Chondrocyte (in vitro differentiated cells): ENCODE results near the gene COX6B1. TPM values are rescaled to one million over a fixed set of nuclear protein-coding genes. Genes with fewer than 3 reads are reported as not detected.

Source experiments
- DNase-seq: peaks from one replicate; pipeline ENCODE4 v3.0.0; 2021; ENCODE audit warnings: mixed read lengths, low spot score
- H3K27ac Mint-ChIP-seq: one replicate; pipeline ENCODE4 v1.8.0; 2021; ENCODE audit warnings: mild to moderate bottlenecking, moderate library complexity, mixed read lengths; ENCODE audit not compliant: unreplicated experiment
- H3K27me3 Mint-ChIP-seq: 2 replicates; pipeline ENCODE4 v1.8.0; 2021; ENCODE audit warnings: low read depth, mixed read lengths
- H3K36me3 Mint-ChIP-seq: 2 replicates; pipeline ENCODE4 v1.8.0; 2021; ENCODE audit warnings: low read depth, mixed read lengths
- H3K4me1 Mint-ChIP-seq: 2 replicates; pipeline ENCODE4 v1.8.0; 2021; ENCODE audit warnings: low read depth, mild to moderate bottlenecking, mixed read lengths
- H3K4me3 Mint-ChIP-seq: one replicate; pipeline ENCODE4 v1.8.0; 2021; ENCODE audit warnings: mild to moderate bottlenecking, moderate library complexity, mixed read lengths; ENCODE audit not compliant: unreplicated experiment
- H3K9me3 Mint-ChIP-seq: 2 replicates; pipeline ENCODE4 v1.8.0; 2021; ENCODE audit warnings: low read depth, mixed read lengths
- total RNA-seq: library from RNA; stranded (reverse); gene quantifications from 3 replicates; pipeline ENCODE4 v1.2.1, GENCODE V29; 2021
- TF ChIP-seq, protein P1 (sequence below): fragments of 200-600 bp; sonication (generic); IDR thresholded peaks from 2 replicates; pipeline ENCODE4 v1.5.0; 2021; ENCODE audit warnings: antibody characterized with exemption, mild to moderate bottlenecking, moderate library complexity

The COX6B1 gene
- total RNA-seq, 1 donor from 2014 or later = 266 TPM

DNA sequence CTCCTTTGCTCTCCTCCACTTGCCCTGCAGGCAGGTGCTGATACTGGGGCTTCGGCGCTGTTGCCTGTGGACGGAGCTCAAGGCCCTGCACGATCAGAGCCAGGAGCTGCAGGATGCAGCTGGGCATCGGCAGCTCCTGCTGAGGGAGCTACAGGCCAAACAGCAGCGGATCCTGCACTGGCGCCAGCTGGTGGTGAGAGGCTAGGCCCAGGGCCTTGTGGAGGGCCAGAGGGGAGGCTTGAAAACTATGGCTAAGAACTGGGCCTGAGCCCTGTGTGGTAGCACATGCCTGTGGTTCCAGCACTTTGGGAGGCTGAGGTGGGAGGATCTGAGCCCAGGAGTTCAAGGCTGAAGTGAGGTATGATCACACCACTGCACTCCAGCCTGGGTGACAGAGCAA, 29.3 kb upstream of the COX6B1 start:
- H3K27ac Mint-ChIP-seq = no peak overlapping the region
- TF ChIP-seq, protein P1, sequence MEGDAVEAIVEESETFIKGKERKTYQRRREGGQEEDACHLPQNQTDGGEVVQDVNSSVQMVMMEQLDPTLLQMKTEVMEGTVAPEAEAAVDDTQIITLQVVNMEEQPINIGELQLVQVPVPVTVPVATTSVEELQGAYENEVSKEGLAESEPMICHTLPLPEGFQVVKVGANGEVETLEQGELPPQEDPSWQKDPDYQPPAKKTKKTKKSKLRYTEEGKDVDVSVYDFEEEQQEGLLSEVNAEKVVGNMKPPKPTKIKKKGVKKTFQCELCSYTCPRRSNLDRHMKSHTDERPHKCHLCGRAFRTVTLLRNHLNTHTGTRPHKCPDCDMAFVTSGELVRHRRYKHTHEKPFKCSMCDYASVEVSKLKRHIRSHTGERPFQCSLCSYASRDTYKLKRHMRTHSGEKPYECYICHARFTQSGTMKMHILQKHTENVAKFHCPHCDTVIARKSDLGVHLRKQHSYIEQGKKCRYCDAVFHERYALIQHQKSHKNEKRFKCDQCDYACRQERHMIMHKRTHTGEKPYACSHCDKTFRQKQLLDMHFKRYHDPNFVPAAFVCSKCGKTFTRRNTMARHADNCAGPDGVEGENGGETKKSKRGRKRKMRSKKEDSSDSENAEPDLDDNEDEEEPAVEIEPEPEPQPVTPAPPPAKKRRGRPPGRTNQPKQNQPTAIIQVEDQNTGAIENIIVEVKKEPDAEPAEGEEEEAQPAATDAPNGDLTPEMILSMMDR = peak; percentile 9
- DNase-seq = no peak

DNA sequence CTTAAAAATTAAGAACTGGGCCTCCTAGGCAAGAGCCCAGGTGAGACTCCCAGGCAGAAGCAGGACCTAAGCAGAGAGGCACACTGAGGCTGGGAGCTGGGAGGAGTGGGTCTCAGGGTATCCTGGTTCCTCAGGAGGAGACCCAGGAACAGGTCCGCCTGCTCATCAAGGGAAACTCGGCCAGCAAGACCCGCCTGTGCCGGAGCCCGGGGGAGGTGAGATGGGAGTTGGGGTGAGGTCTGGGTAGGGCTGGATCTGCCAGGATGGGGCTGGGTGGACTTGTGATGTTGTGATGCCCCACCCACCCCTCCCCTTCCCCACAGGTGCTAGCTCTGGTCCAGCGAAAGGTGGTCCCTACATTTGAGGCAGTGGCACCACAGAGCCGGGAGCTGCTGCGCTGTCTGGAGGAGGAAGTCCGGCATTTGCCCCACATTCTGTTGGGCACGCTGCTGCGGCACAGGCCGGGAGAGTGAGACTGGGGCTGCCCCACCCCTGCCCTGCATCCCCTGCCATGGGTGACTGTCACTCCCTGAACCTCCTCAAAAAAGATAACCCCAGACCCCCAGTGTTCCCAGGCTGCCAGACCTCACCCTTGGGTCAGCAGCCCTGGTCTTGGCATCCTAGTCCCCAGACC, 28.7 kb upstream of the COX6B1 start:
- Mint-ChIP-seq H3K27ac (no peak overlapping the region), H3K4me3 (no peak overlapping the region), H3K36me3 (peaks cover 3% of the 10 kb centered on the region), H3K27me3 (no peaks in the 10 kb centered on the region), H3K9me3 (no peaks in the 10 kb centered on the region), H3K4me1 (no peaks in the 10 kb centered on the region)
- no peak for DNase-seq
- TF ChIP-seq, protein P1 = no peak

More for the DNA sequence above, 29.3 kb upstream of the COX6B1 start:
- Mint-ChIP-seq H3K4me3 (no peak overlapping the region), H3K4me1 (no peaks in the 10 kb centered on the region), H3K36me3 (peaks cover 3% of the 10 kb centered on the region), H3K9me3 (no peaks in the 10 kb centered on the region), H3K27me3 (no peaks in the 10 kb centered on the region)

- Mint-ChIP-seq H3K9me3 (no peaks in the 10 kb centered on the region), H3K4me1 (no peaks in the 10 kb centered on the region), H3K27ac (no peak overlapping the region), H3K4me3 (no peak overlapping the region), H3K36me3 (peaks cover 3% of the 10 kb centered on the region), H3K27me3 (no peaks in the 10 kb centered on the region)
- DNase-seq = no peak
- TF ChIP-seq, protein P1 = no peak
These were observed 28.1 kb upstream of the COX6B1 start for GRCh38 chr19:35620001-35620400.

- Mint-ChIP-seq H3K27me3 (no peaks in the 10 kb centered on the region), H3K4me3 (no peak overlapping the region)
These were observed 26.4 kb upstream of the COX6B1 start for GRCh38 chr19:35621708-35622107.

DNA sequence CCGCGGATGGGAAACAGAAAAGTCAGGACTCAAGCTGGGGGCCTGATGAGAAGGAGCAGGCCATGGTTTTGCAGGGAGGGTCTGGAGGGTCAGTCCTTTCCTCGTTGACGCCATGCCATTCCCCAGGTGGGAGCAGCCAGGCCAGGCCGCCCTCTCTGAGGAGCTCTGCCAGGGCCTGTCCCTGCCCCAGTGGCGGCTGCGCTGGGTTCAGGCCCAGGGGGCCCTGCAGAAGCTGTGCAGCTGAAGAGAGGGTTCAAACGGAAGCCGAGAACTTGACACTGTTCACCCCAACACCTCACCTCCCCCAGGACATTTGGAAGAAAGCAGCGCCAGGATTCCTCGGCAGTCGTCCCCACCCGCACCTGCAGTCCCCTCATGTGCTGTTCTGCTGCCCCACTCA, 25.4 kb upstream of the COX6B1 start:
- no peak overlapping the region for H3K4me3 Mint-ChIP-seq
- no peak overlapping the region for H3K27ac Mint-ChIP-seq
- TF ChIP-seq, protein P1 = no peak
- H3K9me3 Mint-ChIP-seq = no peaks in the 10 kb centered on the region
- H3K4me1 Mint-ChIP-seq = no peaks in the 10 kb centered on the region
- no peak for DNase-seq
- H3K36me3 Mint-ChIP-seq = no peaks in the 10 kb centered on the region
- H3K27me3 Mint-ChIP-seq = no peaks in the 10 kb centered on the region

More at GRCh38 chr19:35621708-35622107, 26.4 kb upstream of the COX6B1 start:
- TF ChIP-seq, protein P1 = no peak
- H3K9me3 Mint-ChIP-seq = no peaks in the 10 kb centered on the region
- no peaks in the 10 kb centered on the region for H3K4me1 Mint-ChIP-seq
- H3K27ac Mint-ChIP-seq = no peak overlapping the region
- no peaks in the 10 kb centered on the region for H3K36me3 Mint-ChIP-seq
- DNase-seq = no peak
